NCI-H1694 (cell line): ENCODE measurements around the gene CAMK4.

Experiments used
- DNase-seq: peaks from one replicate; lab custom pipeline; 2025; lab: John Stamatoyannopoulos, UW

Gene CAMK4

GRCh38 chr5:111223787-111224560 lies at the start of gene CAMK4:
TSS of gene CAMK4 (plus strand) at chr5:111224384. CDS start at chr5:111224484, 100 bp downstream.
- peak; percentile 77 for DNase-seq

GRCh38 chr5:111183064-111183463 lies 41.1 kb upstream of the CAMK4 start:
- no peak for DNase-seq

GRCh38 chr5:111187079-111187478 lies 37.1 kb upstream of the CAMK4 start:
- DNase-seq, result no peak

DNA sequence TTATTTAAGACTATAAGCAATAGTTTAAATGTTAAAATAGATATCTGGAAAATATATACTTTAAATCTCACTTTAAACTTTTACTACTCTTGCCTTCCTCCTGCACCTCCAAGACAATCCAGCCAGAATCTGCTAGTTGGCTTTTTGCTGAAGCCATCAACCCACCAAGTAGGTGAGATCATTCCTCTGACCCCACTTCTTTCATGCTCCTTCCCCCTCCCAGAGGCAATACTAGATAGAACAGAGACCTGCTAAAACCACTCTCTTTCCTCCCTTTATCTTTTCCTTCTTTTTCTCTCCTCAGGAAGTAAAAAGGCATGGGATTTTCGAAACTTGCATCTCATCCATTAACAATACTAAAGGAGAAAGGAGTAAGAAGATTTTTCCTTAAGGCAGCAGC lies 30.1 kb upstream of the CAMK4 start:
- no peak for DNase-seq

GRCh38 chr5:111194925-111195324 lies 29.3 kb upstream of the CAMK4 start:
- DNase-seq, result no peak

DNA sequence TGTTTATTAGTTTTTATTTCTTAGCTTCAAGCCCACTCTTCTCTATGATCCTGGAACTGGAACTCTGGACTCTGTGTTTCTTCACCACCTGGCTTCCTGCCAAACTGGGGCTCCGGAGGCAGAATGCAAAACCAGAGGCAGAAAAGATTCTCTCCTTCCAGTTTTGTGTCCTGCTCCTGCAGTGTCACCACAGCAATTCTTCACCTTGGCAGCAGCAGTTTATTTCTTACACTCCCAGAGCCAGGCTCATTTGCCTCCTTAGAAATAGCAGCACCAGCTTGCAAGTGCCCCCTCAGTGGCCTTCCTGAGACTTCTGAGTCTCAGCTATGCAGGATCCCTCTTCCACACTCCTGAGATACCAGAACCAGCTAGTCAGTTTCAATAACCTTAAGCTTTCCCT lies 26.7 kb upstream of the CAMK4 start:
- no peak for DNase-seq

- DNase-seq, result no peak
These were observed 25.8 kb upstream of the CAMK4 start for GRCh38 chr5:111198281-111198966.

DNA sequence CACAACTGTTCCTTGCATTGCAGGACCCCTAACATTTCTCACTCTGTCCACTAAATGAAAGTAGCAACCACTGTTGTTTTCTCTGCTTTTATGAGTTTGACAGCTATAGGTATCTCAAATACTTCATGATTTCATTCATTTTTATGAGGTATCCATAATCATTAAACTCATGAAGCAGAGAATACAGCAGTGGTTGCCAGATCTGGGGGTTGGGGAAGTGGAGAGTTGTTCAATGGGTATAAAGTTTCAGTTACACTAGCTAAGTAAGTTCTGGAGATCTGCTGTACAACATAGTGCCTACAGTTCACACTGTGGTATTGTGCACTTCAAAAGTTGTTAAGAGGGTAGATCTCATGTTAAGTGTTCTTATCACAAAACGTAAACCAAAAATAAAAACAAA lies 23.4 kb upstream of the CAMK4 start:
- no peak for DNase-seq

DNA sequence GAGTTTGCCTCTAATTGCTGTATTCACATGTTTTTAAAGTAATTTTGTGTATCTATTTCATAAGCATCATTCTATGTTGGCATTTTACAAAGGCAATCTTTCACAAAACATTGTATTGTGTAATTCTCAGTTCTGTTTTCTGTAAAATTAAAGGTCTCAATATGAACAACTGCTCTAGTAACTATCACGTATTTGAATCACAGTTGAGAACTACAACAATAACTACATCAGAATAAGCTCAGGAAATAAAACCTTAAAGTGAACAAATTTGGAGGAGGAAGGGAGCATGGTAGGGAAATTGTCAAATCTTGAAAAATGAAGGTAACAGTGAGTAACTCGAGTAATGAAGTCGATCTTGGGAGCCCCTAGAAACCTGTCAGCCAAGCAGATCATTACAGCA lies 22.5 kb upstream of the CAMK4 start:
- no peak for DNase-seq

GRCh38 chr5:111211341-111211740 lies 12.8 kb upstream of the CAMK4 start:
- DNase-seq, result no peak

DNA sequence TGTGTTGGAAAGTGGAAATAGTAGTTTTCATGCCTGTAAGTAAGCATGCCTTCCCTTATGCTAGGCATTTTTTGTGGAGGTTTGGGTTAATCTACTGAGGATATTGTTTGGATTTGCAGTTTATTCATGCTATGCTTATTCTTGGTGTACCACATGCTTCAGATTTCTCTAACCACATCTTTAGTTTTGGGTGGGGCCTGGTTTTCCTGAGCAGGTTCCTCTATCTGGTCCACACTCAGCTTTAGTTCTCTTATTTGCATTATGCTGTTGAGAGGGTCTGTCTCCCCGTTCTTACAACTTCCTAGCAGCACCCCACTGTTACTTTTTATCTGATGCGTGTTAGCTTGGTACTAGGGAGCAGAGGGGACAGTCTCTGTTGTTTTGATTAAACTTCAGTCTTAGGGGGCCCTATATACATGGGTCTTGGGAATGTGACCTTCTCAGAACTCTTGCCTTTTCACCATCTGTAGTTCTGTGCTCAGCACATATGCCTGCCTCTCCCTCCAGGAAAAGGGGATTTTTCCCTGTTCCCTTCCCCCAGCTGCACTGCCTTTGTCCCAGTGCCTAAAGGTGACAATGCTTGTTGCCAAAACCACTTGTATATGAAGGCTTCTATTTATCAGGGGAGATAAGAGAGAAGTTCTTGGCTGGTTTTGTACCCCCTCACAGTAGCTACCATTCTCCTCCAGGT lies 10.0 kb upstream of the CAMK4 start:
- DNase-seq, result no peak

- DNase-seq, result no peak
These were observed 8.2 kb upstream of the CAMK4 start for GRCh38 chr5:111215971-111216370.

GRCh38 chr5:111221139-111221538 lies 3.0 kb upstream of the CAMK4 start:
- DNase-seq, result no peak

DNA sequence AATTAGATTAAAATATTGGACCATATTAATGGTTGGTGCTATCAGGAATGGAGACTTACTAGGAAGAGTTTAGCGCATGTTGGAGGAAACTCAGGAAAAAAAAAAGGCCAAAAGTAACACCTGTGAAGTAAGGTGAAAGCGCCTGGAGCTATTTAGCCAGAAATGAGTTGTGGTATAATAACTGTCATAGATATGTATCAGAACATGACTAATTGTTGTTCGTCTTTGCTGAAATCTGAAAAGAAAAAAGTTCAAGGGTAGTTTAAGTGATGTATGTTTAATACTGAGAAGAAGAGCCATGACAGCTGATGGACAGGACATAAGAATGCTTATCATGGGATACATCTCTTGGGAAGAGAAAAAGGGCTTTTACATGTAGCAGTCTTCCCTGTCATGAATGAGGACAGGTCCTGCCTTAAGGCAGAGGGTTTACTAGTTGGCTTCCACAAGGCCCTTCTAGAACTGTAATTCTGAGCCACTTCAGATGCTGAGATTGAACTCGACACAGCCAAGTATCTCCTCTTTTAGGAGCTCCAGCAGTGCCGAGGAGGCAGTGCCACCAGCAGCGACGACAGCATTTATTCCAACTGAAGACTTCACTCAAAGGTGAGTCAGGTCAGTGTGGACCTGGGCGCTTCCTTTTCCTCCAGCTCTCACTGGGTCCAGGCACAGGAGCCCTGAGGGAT lies 940 bp upstream of the CAMK4 start:
- DNase-seq, result no peak

GRCh38 chr5:111224561-111225345 lies 569 bp downstream of the CAMK4 start:
- peak; percentile 11 for DNase-seq

DNA sequence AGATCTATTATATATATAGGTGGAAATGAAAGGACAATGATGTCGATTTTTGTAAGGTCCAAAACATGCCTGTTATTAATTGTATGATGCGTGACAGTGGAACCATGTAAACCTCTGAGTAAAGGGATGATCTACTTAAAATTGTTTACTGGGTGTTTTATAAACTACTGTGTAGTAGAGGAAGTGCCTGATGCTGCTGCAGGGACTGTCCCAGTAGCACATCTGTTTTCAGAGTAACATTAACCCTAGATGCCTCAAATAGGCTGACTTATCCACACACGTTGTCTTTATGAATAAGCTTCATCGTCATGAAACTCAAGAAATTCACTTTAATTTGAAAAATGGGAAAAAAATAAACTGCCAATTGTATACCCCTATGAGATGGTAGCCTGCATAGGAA lies 1.7 kb downstream of the CAMK4 start:
- no peak for DNase-seq

- DNase-seq, result no peak
These were observed 2.4 kb downstream of the CAMK4 start for GRCh38 chr5:111226556-111226955.

DNA sequence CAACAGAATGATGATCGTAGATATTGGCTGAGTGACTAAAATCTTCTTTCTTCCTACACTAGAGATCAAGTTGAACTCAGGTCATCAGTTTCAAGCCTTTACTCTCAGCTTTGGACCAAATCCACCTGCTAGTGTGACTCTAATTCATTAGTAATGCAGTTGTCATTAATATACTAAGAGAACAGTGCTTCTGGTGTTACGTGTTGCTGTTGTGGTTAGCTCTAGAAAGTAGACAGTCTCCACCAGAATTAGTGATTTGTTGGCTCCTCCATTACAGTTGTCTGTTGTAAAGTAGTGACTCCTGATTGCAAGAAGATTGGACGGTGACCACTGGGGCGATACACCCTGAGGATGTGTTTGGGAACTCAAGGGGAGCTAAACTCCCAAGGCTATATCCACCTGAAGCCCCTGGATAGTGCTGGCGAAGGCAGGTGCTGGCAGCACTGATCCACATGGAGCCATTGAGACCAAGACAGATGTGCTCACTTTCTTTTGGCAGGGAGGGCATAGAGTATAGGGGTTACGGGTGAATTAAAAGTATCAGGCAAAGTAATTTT lies 3.1 kb downstream of the CAMK4 start:
- no peak for DNase-seq

DNA sequence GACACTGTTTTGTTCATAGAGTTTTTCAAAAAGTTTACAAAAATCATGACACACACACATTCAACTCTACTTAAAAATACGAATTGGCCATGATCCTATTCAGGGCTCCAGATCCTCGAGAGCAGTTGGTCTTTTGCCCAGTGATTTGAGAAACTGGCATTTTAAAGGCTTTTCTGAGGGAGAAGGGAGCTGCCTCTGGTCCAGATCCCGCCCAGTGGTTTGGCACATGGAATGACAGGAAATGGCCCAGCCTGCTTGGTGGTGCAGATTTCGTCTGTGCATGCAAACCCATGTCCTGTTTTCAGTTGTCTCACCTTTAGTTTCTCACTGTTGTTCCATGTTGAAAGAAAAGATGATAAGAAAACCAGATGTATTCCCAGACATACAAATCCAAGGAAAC lies 3.6 kb downstream of the CAMK4 start:
- no peak for DNase-seq

- no peak for DNase-seq
These were observed 4.5 kb downstream of the CAMK4 start for GRCh38 chr5:111228520-111229220.
